Caco-2 (cell line): ENCODE results near the gene CDK5RAP3. TPM values are rescaled to one million over a fixed set of nuclear protein-coding genes. Genes with fewer than 3 reads are reported as not detected.
A peak's percentile ranks its signal among the peaks of the same experiment; 100 is the strongest.

Source experiments
- BruUV-seq: library from RNA; stranded (reverse); fragments of 400-500 nt; replicated peaks from 2 replicates; lab custom pipeline; 2021; lab: Mats Ljungman, UMichigan
- CTCF ChIA-PET: fragments of 300-600 bp; sonication (Branson Sonifier 250); formaldehyde crosslinking; loops from one replicate; lab custom pipeline; 2022; ENCODE audit warnings: antibody characterized with exemption; lab: Charles Lee
- POLR2A ChIA-PET: fragments of 300-600 bp; sonication (Branson Sonifier 250); formaldehyde crosslinking; loops from one replicate; lab custom pipeline; 2022; ENCODE audit warnings: antibody characterized with exemption; lab: Charles Lee
- DNase-seq, 2 experiments: peaks; one replicate each; pipeline versions ENCODE4 v3.0.0 to v3.0.0-alpha.2; 2020 to 2022
- H3K27me3 ChIP-seq: replicated peaks from 2 replicates; pipeline ENCODE4 v1.6.0; 2011; ENCODE audit warnings: low read length; ENCODE audit not compliant: control insufficient read depth, insufficient read depth
- H3K36me3 ChIP-seq: 2 replicates; pipeline ENCODE4 v1.5.1; 2011; ENCODE audit warnings: low read length; ENCODE audit not compliant: control insufficient read depth, insufficient read depth
- H3K4me1 ChIP-seq: fragments of 250-450 bp; sonication (Bioruptor Pico); 2 replicates; pipeline ENCODE4 v1.5.1; 2020; ENCODE audit warnings: mild to moderate bottlenecking
- H3K4me3 ChIP-seq: 2 replicates; pipeline ENCODE4 v1.5.1; 2011; ENCODE audit warnings: low read depth, mild to moderate bottlenecking, control low read depth, low read length
- H3K9me3 ChIP-seq: fragments of 250-450 bp; sonication (Bioruptor Pico); 2 replicates; pipeline ENCODE4 v1.5.1; 2020; ENCODE audit warnings: mild to moderate bottlenecking, moderate library complexity
- H3K27ac Mint-ChIP-seq: one replicate; pipeline ENCODE4 v1.8.0; 2022; ENCODE audit warnings: mixed read lengths; ENCODE audit not compliant: unreplicated experiment
- H3K27me3 Mint-ChIP-seq: one replicate; pipeline ENCODE4 v1.8.0; 2022; ENCODE audit warnings: mixed read lengths; ENCODE audit not compliant: insufficient read depth, unreplicated experiment
- H3K36me3 Mint-ChIP-seq: one replicate; pipeline ENCODE4 v1.8.0; 2022; ENCODE audit warnings: mild to moderate bottlenecking, mixed read lengths; ENCODE audit not compliant: insufficient read depth, unreplicated experiment
- H3K4me1 Mint-ChIP-seq: one replicate; pipeline ENCODE4 v1.8.0; 2022; ENCODE audit warnings: low read depth, mixed read lengths; ENCODE audit not compliant: unreplicated experiment
- H3K4me3 Mint-ChIP-seq: one replicate; pipeline ENCODE4 v1.8.0; 2022; ENCODE audit warnings: mild to moderate bottlenecking, moderate library complexity, mixed read lengths; ENCODE audit not compliant: unreplicated experiment
- H3K9me3 Mint-ChIP-seq: one replicate; pipeline ENCODE4 v1.8.0; 2022; ENCODE audit warnings: mixed read lengths; ENCODE audit not compliant: unreplicated experiment
- intact Hi-C: fragments of 100-400 bp; cut with micrococcal nuclease; formaldehyde crosslinking; loops from one replicate; pipeline ENCODE4 v1.10.0; 2022; ENCODE audit not compliant: unreplicated experiment
- total RNA-seq: library from RNA; stranded (reverse); gene quantifications from 2 replicates; pipeline ENCODE4 v1.2.3, GENCODE V29; 2022
- TF ChIP-seq, protein P1 (sequence below), 2 experiments: fragments of 200-600 bp in 1 of 2; IDR thresholded peaks; 1 replicate in 1 of 2; 2 replicates in 1 of 2; pipeline versions ENCODE4 v1.5.1 to v1.8.0; 2011 to 2022; ENCODE audit warnings: antibody characterized with exemption in 1 of 2, control low read depth in 1 of 2, inconsistent platforms in 1 of 2, low read depth in 1 of 2, low read length in 1 of 2, mild to moderate bottlenecking in 1 of 2, moderate library complexity in 1 of 2; ENCODE audit not compliant: insufficient read depth in 1 of 2, severe bottlenecking in 1 of 2, unreplicated experiment in 1 of 2

The CDK5RAP3 gene
- total RNA-seq, 1 experiment from 2014 or later = 425 TPM

DNA sequence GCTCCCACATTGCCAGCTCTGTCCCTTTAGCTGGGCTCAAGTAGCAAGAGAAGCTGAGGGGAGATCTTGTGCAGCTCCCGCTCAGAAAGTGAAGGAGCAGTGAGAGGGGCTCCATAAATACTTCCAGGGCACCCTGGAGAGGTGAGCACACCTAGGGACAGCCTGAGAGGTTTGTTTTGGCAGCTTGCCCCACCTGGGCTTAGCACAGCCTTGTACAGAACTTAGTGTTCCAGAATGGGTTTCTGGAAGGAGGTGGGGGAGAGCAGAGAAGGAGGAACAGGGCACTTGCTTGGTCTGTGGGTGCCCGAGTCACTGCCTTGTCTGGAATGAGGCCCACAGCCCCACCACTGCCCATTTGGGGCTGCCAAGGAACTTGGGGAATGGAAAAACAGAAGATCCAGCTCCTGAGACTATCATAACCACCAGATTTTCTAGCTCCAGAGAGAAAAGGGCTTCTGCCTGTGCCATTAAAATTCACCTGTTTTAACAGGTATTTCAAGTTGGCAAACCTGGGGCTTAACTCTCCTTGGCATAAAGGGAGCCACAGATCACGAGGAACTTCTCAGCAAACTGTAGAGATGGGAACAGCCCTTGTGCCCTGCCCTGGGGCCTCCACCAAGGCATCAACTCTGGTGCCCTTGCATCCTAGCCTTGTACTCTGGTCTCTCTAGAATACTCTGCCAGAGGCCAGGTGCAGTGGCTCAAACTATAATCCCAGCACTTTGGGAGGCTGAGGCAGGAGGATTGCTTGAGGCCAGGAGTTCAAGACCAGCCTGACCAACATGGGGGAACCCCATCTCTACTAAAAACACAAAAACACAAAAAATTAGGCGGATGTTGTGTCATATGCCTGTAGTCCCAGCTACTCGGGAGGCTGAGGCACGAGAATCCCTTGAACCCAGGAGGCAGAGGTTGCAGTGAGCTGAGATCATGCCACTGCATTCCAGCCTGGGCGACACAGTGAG is 15.1 kb upstream of the CDK5RAP3 start:
- H3K27me3 ChIP-seq = no peaks in the 10 kb centered on the region
- H3K4me1 ChIP-seq = peaks cover 56% of the 10 kb centered on the region
- Mint-ChIP-seq H3K4me3 (peak overlapping the region; percentile 67), H3K36me3 (peaks cover 36% of the 10 kb centered on the region), H3K4me1 (peaks cover 51% of the 10 kb centered on the region), H3K27ac (no peak overlapping the region), H3K27me3 (no peaks in the 10 kb centered on the region), H3K9me3 (no peaks in the 10 kb centered on the region)
- TF ChIP-seq, protein P1, sequence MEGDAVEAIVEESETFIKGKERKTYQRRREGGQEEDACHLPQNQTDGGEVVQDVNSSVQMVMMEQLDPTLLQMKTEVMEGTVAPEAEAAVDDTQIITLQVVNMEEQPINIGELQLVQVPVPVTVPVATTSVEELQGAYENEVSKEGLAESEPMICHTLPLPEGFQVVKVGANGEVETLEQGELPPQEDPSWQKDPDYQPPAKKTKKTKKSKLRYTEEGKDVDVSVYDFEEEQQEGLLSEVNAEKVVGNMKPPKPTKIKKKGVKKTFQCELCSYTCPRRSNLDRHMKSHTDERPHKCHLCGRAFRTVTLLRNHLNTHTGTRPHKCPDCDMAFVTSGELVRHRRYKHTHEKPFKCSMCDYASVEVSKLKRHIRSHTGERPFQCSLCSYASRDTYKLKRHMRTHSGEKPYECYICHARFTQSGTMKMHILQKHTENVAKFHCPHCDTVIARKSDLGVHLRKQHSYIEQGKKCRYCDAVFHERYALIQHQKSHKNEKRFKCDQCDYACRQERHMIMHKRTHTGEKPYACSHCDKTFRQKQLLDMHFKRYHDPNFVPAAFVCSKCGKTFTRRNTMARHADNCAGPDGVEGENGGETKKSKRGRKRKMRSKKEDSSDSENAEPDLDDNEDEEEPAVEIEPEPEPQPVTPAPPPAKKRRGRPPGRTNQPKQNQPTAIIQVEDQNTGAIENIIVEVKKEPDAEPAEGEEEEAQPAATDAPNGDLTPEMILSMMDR (IDR thresholded peaks at IDR 0.05; ENCODE audit: insufficient read depth in 1 of 2, low read depth in 1 of 2, low read length in 1 of 2, severe bottlenecking in 1 of 2, unreplicated experiment in 1 of 2) = no peak
- H3K9me3 ChIP-seq = no peaks in the 10 kb centered on the region
- intact Hi-C loops = no loop called here
- BruUV-seq = no TSS peak
- CTCF ChIA-PET = interaction anchor here (0.6 to 8.3 kb wide), 12 partner anchors 8 to 175 kb away, joined by 4 to 157 read pairs (median 8); partner anchors contain the start of genes CDK5RAP3, PNPO and SCRN2
- POLR2A ChIA-PET = interaction anchor here (0.9 to 3.1 kb wide), 5 partner anchors 9 to 93 kb away, joined by 3 to 64 read pairs (median 10); partner anchors contain the start of genes CDK5RAP3, NFE2L1, PNPO and SP2
- DNase-seq = no peak
- peaks cover 20% of the 10 kb centered on the region for H3K36me3 ChIP-seq
- peak overlapping the region; percentile 59 for H3K4me3 ChIP-seq

DNA sequence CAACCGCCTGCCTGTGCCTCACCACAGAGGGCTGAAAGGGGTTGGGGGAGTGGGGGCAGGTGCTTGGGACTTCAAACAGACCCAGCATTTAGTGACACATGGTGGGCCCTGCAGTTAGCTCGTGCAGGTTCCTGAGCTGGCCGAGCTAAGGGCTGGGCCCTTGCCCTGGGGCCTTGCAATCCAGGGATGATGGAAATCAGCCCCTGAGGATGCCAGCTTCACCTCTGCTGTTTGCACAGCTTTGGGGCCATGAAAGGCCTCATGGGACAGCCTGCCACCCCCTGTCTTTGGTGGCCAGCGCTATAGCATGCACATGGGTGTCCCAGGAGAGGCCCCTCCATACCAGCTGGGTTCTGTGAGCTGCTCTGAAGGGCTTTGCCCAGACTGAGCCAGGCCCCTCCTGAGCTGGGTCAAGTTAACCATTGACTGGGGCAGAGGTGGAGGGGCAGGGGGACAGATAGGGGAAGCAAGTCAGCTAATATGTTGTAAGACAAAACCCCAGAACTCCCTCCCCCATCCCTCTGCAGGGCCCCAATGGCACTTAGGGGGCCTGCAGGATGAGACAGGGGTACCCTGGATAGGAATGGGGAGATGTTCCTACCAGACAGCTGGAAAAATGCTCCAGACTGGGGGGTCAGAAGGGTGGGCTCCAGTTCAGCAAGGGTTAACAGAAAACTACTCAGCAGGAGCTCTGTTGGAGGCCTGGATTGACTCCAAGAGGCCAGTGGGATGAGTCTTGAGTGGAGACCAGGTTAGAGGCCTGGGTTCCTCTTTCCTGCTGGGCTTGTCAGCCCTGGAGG is 13.9 kb upstream of the CDK5RAP3 start:
- H3K4me3 Mint-ChIP-seq = peak overlapping the region; percentile 67
- Histone ChIP-seq H3K4me3 (peak overlapping the region; percentile 59), H3K9me3 (no peaks in the 10 kb centered on the region), H3K27me3 (no peaks in the 10 kb centered on the region), H3K36me3 (peaks cover 15% of the 10 kb centered on the region), H3K4me1 (peaks cover 67% of the 10 kb centered on the region)
- peaks cover 52% of the 10 kb centered on the region for H3K4me1 Mint-ChIP-seq
- H3K36me3 Mint-ChIP-seq = peaks cover 30% of the 10 kb centered on the region
- POLR2A ChIA-PET = interaction anchor here (0.6 to 3.1 kb wide), 9 partner anchors 8 to 125 kb away, joined by 3 to 64 read pairs (median 10); partner anchors contain the start of genes CDK5RAP3, LRRC46, MRPL10 and PNPO
- peak; percentile 72 to 75 for DNase-seq
- H3K9me3 Mint-ChIP-seq = peaks cover 6% of the 10 kb centered on the region
- CTCF ChIA-PET = interaction anchor here (0.6 to 8.3 kb wide), 25 partner anchors 8 to 315 kb away, joined by 3 to 157 read pairs (median 6); partner anchors contain the start of genes CDK5RAP3, LRRC46, MRPL10 and NFE2L1
- peak overlapping the region; percentile 35 for H3K27ac Mint-ChIP-seq
- intact Hi-C loops = loop anchor here (1.0 kb wide), 3 partner anchors 8 to 13 kb away; no protein-coding TSS in a partner anchor
- no peaks in the 10 kb centered on the region for H3K27me3 Mint-ChIP-seq
- TSS peak; percentile 28 for BruUV-seq
- TF ChIP-seq, protein P1 (IDR thresholded peaks at IDR 0.05; ENCODE audit: insufficient read depth in 1 of 2, low read depth in 1 of 2, low read length in 1 of 2, severe bottlenecking in 1 of 2, unreplicated experiment in 1 of 2) = no peak
